ENCODE data around the gene EXOG.

The EXOG gene

DNA sequence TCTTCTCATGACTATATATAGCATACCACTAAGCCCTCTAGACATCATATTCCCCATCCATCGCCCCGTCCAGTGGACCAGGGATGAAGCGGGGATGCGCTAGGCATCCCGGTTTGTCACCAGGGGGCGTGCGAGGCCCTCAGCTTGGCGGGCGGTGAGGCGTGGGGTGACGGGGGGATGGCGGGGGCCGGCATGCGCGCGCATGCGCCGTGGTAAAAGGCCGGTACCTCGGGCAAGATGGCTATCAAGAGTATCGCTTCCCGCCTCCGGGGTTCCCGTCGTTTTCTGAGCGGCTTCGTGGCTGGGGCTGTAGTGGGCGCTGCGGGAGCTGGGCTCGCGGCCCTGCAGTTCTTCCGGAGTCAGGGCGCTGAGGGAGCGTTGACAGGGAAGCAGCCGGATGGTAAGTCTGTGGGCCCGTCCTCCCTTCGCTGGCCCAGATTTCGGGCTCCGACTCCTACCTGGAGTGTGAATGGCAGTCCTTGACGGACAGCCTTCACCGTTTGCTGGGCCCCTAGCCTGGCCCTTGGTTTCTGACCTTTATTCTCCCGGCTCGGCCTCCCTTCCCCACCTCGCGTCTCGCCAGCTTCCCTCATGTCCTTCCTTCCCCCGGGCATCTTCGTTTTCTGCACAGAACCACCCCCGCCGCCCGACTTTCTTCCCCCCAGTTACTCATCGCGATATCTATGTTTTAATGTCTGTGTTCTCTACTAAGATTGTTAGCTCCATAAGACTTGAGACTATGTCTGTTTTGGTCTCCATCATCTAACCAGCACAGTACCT lies at the start of gene EXOG:
Gene EXOG, plus strand, starts transcription at position 210 of the 780 bp plus-strand sequence. Its CDS starts 28 bp downstream, at position 238.
- peak; percentile 93 for DNase-seq

- DNase-seq: no peak
Observed at GRCh38 chr3:38446812-38447211, 49.3 kb upstream of the EXOG start.

GRCh38 chr3:38450853-38451252 lies 45.3 kb upstream of the EXOG start:
- DNase-seq: no peak

DNA sequence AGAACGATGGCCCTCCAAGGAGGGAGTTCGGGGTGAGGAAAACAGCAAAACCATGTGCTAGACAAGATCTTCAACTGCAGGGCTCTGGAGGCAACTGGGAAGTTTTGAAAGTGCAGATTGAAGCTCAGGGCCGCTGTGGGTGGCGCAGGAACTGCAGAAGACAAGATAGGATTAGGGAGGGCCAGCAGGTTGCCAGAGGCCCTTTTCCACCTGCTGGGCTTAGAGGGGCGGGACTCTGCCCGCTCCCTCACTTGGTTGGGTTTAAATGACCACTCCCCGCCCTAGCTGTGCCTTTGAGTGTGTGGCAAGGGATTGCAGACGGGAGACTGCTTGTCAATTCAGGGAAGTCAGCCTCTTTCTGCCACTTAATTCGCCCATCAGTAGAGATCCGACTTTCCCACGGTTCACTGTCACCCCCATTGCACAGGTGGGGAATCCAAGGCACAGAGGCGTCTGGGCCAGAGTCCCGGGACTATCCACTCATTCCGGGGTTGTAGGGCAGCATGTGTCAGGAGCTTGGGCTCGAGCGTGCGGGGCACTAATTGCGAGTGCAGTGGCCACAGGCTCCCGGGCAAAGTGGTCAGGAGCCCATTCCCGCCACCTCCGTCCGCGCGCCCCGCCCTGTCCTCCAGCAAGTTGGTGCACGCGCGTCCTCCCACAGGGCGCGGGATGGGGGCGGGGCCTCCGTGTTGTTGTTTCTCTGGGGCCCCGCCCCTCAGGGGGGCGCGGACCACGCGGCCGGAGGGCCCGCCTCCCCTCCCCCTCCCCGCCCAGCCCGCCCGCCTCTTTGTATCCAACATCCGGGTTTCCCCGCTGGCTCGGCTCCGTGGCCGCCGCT lies 42.8 kb upstream of the EXOG start, which contains the start of gene ACVR2B:
Gene ACVR2B, plus strand, starts transcription at position 816 of the 838 bp plus-strand sequence. CDS start 433 bp downstream, outside the sequence.
- DNase-seq: peak; percentile 56

DNA sequence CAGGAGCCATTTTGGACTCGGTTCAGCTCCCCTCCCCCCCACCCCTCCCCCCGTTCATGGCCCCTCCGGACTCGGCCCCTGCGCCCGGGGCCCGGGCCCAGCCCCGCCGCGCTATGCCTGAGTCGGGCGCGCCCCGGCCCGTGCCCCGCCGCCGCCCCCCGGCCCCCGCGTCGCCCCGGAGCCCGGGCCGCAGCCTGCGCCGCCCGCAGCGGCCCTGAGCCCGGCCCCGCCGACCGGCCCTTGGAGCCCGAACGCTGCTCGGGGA lies 42.3 kb upstream of the EXOG start:
- no peak for DNase-seq

GRCh38 chr3:38454178-38454883 lies 41.8 kb upstream of the EXOG start:
- no peak for DNase-seq

DNA sequence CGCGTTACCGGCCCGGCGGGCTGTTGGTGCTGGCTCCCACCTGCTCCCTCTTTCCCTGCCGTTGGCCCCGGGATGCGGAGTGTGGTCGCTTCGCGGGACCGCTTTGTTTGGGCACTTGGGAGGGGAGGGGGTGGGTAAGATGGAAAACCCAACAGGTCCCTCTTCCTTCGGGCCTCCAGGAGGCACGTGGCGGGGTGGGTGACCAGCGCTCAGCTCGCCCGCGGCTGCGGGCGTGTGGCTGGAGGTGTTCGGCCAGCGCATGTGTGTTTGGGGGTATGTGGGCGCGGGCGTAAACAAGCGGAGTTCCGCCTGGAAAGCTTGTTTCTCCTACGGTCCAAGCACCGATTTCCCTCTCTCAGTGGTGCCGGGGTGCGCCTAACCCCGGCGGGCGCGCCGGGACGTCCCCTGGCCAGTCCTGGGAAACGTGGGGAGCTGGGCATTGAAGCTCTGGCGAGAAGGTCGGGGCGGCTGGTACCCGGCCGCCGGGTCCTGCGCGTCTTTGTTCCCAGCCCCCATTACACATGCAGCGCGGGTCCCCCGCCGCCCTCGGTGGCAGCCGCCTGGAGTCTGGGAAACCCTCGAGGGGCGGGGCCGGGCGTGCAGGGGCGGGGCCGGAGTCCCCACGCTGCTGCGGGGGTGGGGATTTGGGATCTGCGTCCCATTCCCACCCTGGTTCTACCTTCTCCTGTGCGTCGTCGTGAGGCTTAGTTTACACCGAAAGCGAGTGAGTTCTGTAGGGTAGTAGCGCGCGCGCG lies 41.1 kb upstream of the EXOG start:
- DNase-seq: no peak

GRCh38 chr3:38455639-38456430 lies 40.3 kb upstream of the EXOG start:
- no peak for DNase-seq

DNA sequence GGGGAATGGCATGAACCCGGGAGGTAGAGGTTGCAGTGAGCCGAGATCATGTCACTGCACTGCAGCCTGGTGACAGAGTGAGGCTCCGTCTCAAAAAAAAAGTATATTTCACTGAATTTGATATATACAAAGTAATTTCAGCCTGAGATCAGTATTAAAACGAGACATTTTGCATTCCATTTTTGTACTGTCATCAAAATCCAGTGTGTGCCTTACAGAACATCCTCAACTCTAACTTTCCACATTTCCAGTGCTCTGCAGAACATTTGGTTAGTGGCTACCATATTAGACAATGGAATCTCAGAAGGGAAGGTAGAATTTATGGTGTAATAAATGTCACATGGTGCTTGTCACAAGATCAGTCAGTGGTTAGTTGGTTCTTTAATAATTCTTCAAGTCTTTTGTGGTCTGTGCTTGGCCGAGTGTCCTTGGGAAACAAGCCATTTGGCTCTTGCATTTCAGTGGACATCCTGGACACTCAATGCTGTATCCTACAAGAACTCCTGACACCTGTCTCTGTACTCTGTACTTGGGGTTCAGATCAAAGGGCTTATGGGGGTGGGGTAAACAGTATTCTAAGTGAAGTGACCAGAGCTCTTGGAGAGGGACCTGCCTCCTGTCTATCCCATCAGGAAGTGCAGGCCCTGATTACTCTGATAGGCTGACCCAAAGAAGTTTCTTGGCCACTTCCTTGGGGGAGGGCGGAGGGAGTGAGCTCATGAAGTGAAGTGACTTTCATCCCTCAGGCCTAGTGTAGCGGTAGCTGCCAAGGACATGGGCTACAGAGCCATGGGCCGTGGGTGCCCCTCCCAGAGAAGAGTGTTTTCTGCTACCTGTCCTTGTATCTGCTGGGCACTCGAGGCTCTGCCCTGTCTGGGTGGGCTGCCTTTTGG lies 38.8 kb upstream of the EXOG start:
- no peak for DNase-seq

DNA sequence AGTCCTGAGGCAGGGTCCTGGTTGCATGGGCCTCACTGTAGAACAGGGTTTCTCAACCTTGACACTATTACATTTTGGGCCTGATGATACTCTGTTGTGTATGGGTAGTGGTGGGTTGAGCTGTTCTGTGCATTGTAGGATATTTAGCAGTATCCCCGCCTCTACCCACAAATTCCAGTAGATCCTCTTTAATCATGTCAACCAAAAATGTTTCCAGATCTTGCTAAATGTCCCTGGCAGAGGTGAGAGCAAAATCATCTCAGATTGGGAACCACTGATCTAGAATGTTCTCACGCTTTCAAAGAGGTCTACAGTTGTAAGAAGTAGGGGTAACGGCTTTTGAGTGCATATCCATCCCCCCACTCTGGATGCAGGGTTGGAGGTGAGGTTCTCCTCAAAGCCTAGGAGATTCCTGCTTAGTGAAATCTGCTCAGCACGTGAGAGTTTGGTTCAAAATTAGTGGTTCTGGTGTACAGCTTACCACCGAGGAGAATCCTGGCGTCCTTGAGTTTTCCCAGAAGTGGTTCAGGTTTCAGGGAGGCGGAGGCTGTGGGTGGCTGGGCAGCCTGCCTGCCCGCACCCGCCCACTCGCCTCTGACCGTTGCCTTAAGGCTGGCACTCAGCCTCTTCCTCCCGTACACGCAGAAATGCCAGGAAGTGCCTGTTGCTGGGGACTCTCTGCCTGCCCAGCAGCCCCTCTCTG lies 37.2 kb upstream of the EXOG start:
- DNase-seq: no peak

GRCh38 chr3:38459499-38460048 lies 36.6 kb upstream of the EXOG start:
- no peak for DNase-seq

DNA sequence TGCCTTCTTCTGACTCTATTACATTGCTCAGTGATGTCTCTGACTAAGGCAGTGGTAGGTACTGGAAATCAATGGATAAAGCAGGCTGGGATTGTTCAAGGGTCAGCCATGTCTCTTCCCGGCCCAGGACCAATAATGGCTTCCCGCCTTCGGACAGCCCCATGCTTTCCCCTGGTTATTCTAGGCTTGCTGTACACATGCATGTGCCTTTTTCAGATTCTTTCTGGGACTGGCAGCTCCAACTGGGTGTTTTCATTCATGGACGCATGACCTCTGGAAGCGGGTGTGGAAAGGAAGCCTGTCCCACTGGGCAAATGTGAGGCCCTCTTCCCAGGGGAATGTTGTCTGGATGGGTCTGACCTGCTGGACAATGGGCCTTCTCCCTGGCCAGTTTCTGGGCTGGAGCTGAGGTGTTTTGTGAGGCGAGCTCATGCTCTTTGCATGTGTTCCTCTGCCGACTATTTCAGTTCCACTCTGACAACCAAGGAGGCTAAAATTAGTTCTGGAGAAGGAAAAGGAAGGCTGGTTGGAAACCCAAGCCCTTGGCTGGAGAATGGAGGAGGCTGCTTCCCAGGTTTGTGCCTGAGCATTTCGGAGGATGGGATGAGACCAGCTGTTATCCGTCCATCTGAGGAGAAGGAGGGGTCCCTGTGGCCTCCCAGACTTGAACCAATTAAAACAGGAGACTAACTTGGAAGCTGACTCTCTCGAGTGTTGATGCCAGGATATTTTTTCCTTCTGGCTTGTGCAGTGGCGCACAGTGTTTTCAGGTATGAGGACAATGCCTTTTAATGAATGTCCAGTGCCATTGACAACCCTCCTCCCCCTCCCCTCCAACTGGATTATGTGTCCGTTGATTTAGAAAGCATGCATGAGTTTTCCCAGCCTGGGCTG lies 35.5 kb upstream of the EXOG start:
- DNase-seq: no peak

- DNase-seq: no peak
Observed at GRCh38 chr3:38465588-38466154, 30.5 kb upstream of the EXOG start.

GRCh38 chr3:38468765-38469164 lies 27.4 kb upstream of the EXOG start:
- DNase-seq: no peak

- DNase-seq: no peak
Observed at GRCh38 chr3:38469852-38470251, 26.3 kb upstream of the EXOG start.

GRCh38 chr3:38471260-38471857 lies 24.8 kb upstream of the EXOG start:
- DNase-seq: no peak

DNA sequence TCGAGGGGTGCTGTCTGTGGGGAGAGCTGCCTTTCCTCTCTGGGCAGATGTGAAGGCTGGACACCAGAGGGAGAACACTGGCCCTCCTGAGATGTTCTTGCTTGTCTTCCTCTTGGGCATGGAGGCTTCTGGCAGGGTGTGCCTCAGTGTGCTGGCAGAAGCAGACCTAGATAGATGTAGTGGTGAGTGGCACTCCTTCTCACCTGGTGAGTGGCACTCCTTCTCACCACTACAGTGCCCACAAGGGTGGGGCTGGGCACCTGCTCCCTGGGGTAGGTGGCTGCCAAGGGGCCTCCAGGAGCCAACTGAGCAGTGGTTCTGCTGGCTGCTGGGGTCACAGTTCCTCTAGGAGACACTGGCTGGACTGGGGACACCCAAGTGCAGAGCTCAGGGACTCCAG lies 23.8 kb upstream of the EXOG start:
- no peak for DNase-seq

GRCh38 chr3:38473229-38473628 lies 22.9 kb upstream of the EXOG start:
- DNase-seq: no peak

All from activated T-cell treated with anti-CD3 and anti-CD28 coated beads for 4 hours (primary cell).